Natural killer cell (primary cell): ENCODE data around the gene PPP1R14B. TPM values are rescaled to one million over a fixed set of nuclear protein-coding genes. Genes with fewer than 3 reads are reported as not detected.

Experiments used
- ATAC-seq, 3 donors: fragments of 150-1000 bp in 2 of 3; fragments of 200-7000 bp in 1 of 3; cut with Tn5 transposase; 1 replicate in 1 of 3; 2 replicates in 2 of 3; pipeline ENCODE4 v1.10.0; 2021; ENCODE audit warnings: mild to moderate bottlenecking in 2 of 3, moderate library complexity in 2 of 3
- DNase-seq, 2 donors: peaks; one replicate each; pipeline versions ENCODE4 v3.0.0 to v3.0.0-alpha.2; 2013 to 2021; ENCODE audit warnings: mixed read lengths in 1 of 2
- H3K27ac ChIP-seq: one replicate; pipeline ENCODE4 v1.5.1; 2013; ENCODE audit warnings: mild to moderate bottlenecking, low read length
- H3K27me3 ChIP-seq: one replicate; pipeline ENCODE4 v1.6.1; 2013; ENCODE audit warnings: low read length; ENCODE audit not compliant: control insufficient read depth, insufficient read depth
- H3K36me3 ChIP-seq: one replicate; pipeline ENCODE4 v1.6.1; 2013; ENCODE audit warnings: low read length; ENCODE audit not compliant: control insufficient read depth, insufficient read depth
- H3K4me1 ChIP-seq: one replicate; pipeline ENCODE4 v1.6.1; 2013; ENCODE audit warnings: low read length; ENCODE audit not compliant: control insufficient read depth, insufficient read depth
- H3K4me3 ChIP-seq: one replicate; pipeline ENCODE4 v1.5.1; 2013; ENCODE audit warnings: low read length
- H3K9me3 ChIP-seq: one replicate; pipeline ENCODE4 v1.6.1; 2013; ENCODE audit warnings: low read length; ENCODE audit not compliant: control insufficient read depth, insufficient read depth
- H3K27ac Mint-ChIP-seq, 2 donors: one replicate each; pipeline ENCODE4 v1.8.0; 2022; ENCODE audit warnings: mild to moderate bottlenecking in 2 of 2, mixed read lengths in 2 of 2, moderate library complexity in 1 of 2
- H3K27me3 Mint-ChIP-seq, 2 donors: one replicate each; pipeline ENCODE4 v1.8.0; 2022; ENCODE audit warnings: low read depth in 2 of 2, mixed read lengths in 2 of 2
- H3K36me3 Mint-ChIP-seq: one replicate; pipeline ENCODE4 v1.8.0; 2022; ENCODE audit warnings: mixed read lengths
- H3K4me1 Mint-ChIP-seq, 2 donors: one replicate each; pipeline ENCODE4 v1.8.0; 2022; ENCODE audit warnings: mixed read lengths in 2 of 2
- H3K4me3 Mint-ChIP-seq: one replicate; pipeline ENCODE4 v1.8.0; 2022; ENCODE audit warnings: mild to moderate bottlenecking, moderate library complexity, mixed read lengths
- H3K9me3 Mint-ChIP-seq, 2 donors: one replicate each; pipeline ENCODE4 v1.8.0; 2022; ENCODE audit warnings: mixed read lengths in 2 of 2
- CTCF ChIP-seq: fragments of 200-600 bp; IDR thresholded peaks from one replicate; pipeline ENCODE4 v1.8.0; 2022; ENCODE audit warnings: antibody characterized with exemption
- WGBS: methylation state at CpG from one replicate; pipeline ENCODE4 v1.1.7; 2013; ENCODE audit warnings: missing lambda C conversion rate; ENCODE audit not compliant: insufficient coverage; 5-methylcytosine and 5-hydroxymethylcytosine counted together
- intact Hi-C: fragments of 100-400 bp; cut with micrococcal nuclease; formaldehyde crosslinking; loops from one replicate; pipeline ENCODE4 v1.14.2; 2022
- total RNA-seq, 4 donors: library from RNA; stranded (reverse); fragments of 120-200 nt in 1 of 4; gene quantifications; one replicate each; pipeline versions ENCODE4 v1.2.3 to v1.2.4, GENCODE V29; 2013 to 2022

Gene PPP1R14B
- total RNA-seq, 3 donors from 2014 or later (not counting 1 experiment from before 2014, with no cell fraction given) = 16.9 to 21.3 (median 21.0) TPM

- no peak overlapping the region for H3K27ac ChIP-seq
- TF ChIP-seq CTCF = no peak
- Mint-ChIP-seq H3K9me3 (no peaks in the 10 kb centered on the region), H3K4me3 (no peak overlapping the region), H3K36me3 (no peaks in the 10 kb centered on the region), H3K27ac (no peak overlapping the region), H3K27me3 (no peaks in the 10 kb centered on the region), H3K4me1 (peaks cover 19 to 25% of the 10 kb centered on the region in 2 donors)
- H3K4me3 ChIP-seq = no peak overlapping the region
- intact Hi-C loops = no loop called here
- no peaks in the 10 kb centered on the region for H3K9me3 ChIP-seq
- 95% methylated on average over 10 of the region's 10 CpGs for whole genome bisulfite sequencing
- peaks cover 19% of the 10 kb centered on the region for H3K4me1 ChIP-seq
- H3K27me3 ChIP-seq = no peaks in the 10 kb centered on the region
- ATAC-seq (no peak), DNase-seq (no peak)
- no peaks in the 10 kb centered on the region for H3K36me3 ChIP-seq
Observed at GRCh38 chr11:64264371-64264852, 17.7 kb upstream of the PPP1R14B start.

- 97% methylated on average over 8 of the region's 8 CpGs for WGBS
- intact Hi-C loops = no loop called here
- Mint-ChIP-seq H3K27ac (no peak overlapping the region), H3K36me3 (no peaks in the 10 kb centered on the region), H3K4me1 (peaks cover 15 to 23% of the 10 kb centered on the region in 2 donors), H3K9me3 (no peaks in the 10 kb centered on the region), H3K27me3 (no peaks in the 10 kb centered on the region), H3K4me3 (no peak overlapping the region)
- no peak overlapping the region for H3K4me3 ChIP-seq
- H3K36me3 ChIP-seq = no peaks in the 10 kb centered on the region
- H3K4me1 ChIP-seq = peaks cover 16% of the 10 kb centered on the region
- DNase-seq (no peak), ATAC-seq (no peak)
- TF ChIP-seq CTCF = no peak
- no peak overlapping the region for H3K27ac ChIP-seq
- no peaks in the 10 kb centered on the region for H3K9me3 ChIP-seq
- no peaks in the 10 kb centered on the region for H3K27me3 ChIP-seq
Observed at GRCh38 chr11:64263947-64264317, 17.2 kb upstream of the PPP1R14B start.

- WGBS = 91% methylated on average over 29 of the region's 29 CpGs
- Histone ChIP-seq H3K27me3 (no peaks in the 10 kb centered on the region), H3K9me3 (no peaks in the 10 kb centered on the region), H3K4me1 (peaks cover 10% of the 10 kb centered on the region), H3K36me3 (no peaks in the 10 kb centered on the region), H3K4me3 (no peak overlapping the region), H3K27ac (no peak overlapping the region)
- no peak overlapping the region for H3K4me3 Mint-ChIP-seq
- no peaks in the 10 kb centered on the region for H3K27me3 Mint-ChIP-seq
- DNase-seq (no peak), ATAC-seq (no peak)
- H3K36me3 Mint-ChIP-seq = no peaks in the 10 kb centered on the region
- H3K27ac Mint-ChIP-seq = no peak overlapping the region
- intact Hi-C loops = no loop called here
- H3K4me1 Mint-ChIP-seq = peaks cover 8 to 17% of the 10 kb centered on the region in 2 donors
- H3K9me3 Mint-ChIP-seq = no peaks in the 10 kb centered on the region
- TF ChIP-seq CTCF = no peak
Observed at GRCh38 chr11:64263021-64263946, 16.5 kb upstream of the PPP1R14B start.
